Calu3 (cell line): Measurements from ENCODE around the gene TGM2. TPM values are rescaled to one million over a fixed set of nuclear protein-coding genes. Genes with fewer than 3 reads are reported as not detected.

ENCODE experiments used
- BruUV-seq: library from RNA; stranded (reverse); fragments of 400-500 nt; replicated peaks from 2 replicates; lab custom pipeline; 2021; lab: Mats Ljungman, UMichigan
- CTCF ChIA-PET: fragments of 300-600 bp; sonication (Branson Sonifier 250); formaldehyde crosslinking; loops from one replicate; lab custom pipeline; 2022; ENCODE audit warnings: antibody characterized with exemption; lab: Charles Lee
- DNase-seq: peaks from one replicate; pipeline ENCODE4 v3.0.0; 2022
- H3K27ac Mint-ChIP-seq: one replicate; pipeline ENCODE4 v1.8.0; 2022; ENCODE audit warnings: mixed read lengths; ENCODE audit not compliant: unreplicated experiment
- H3K27me3 Mint-ChIP-seq: one replicate; pipeline ENCODE4 v1.8.0; 2022; ENCODE audit warnings: mixed read lengths; ENCODE audit not compliant: unreplicated experiment
- H3K36me3 Mint-ChIP-seq: one replicate; pipeline ENCODE4 v1.8.0; 2022; ENCODE audit warnings: mild to moderate bottlenecking, moderate library complexity, mixed read lengths; ENCODE audit not compliant: insufficient read depth, unreplicated experiment
- H3K4me1 Mint-ChIP-seq: one replicate; pipeline ENCODE4 v1.8.0; 2022; ENCODE audit warnings: mild to moderate bottlenecking, low read depth, mixed read lengths; ENCODE audit not compliant: unreplicated experiment
- H3K4me3 Mint-ChIP-seq: one replicate; pipeline ENCODE4 v1.8.0; 2022; ENCODE audit warnings: mild to moderate bottlenecking, low read depth, moderate library complexity, mixed read lengths; ENCODE audit not compliant: unreplicated experiment
- H3K9me3 Mint-ChIP-seq: one replicate; pipeline ENCODE4 v1.8.0; 2022; ENCODE audit warnings: low read depth, mixed read lengths; ENCODE audit not compliant: unreplicated experiment
- CTCF ChIP-seq: fragments of 200-600 bp; IDR thresholded peaks from one replicate; pipeline ENCODE4 v1.8.0; 2022; ENCODE audit warnings: antibody characterized with exemption; ENCODE audit not compliant: unreplicated experiment
- intact Hi-C: fragments of 100-400 bp; cut with micrococcal nuclease; formaldehyde crosslinking; loops from one replicate; pipeline ENCODE4 v1.10.0; 2022; ENCODE audit not compliant: unreplicated experiment
- total RNA-seq: library from RNA; stranded (reverse); gene quantifications from 2 replicates; pipeline ENCODE4 v1.2.3, GENCODE V29; 2022

The TGM2 gene
- total RNA-seq, 1 experiment from 2014 or later, result 311 TPM

- BruUV-seq, result no TSS peak
- no peaks in the 10 kb centered on the region for H3K27me3 Mint-ChIP-seq
- DNase-seq, result no peak
- TF ChIP-seq CTCF, result no peak
- CTCF ChIA-PET, result interaction anchor here (0.9 to 1.7 kb wide), 3 partner anchors 27 to 104 kb away, joined by 3 read pairs; no protein-coding TSS in a partner anchor
- intact Hi-C loops, result no loop called here
- H3K36me3 Mint-ChIP-seq, result no peaks in the 10 kb centered on the region
- H3K4me3 Mint-ChIP-seq, result no peak overlapping the region
- H3K9me3 Mint-ChIP-seq, result peaks cover 4% of the 10 kb centered on the region
- H3K4me1 Mint-ChIP-seq, result peaks cover 8% of the 10 kb centered on the region
- H3K27ac Mint-ChIP-seq, result no peak overlapping the region
These were observed 31.0 kb upstream of the TGM2 start for GRCh38 chr20:38196076-38196475.

GRCh38 chr20:38195521-38195920 lies 30.5 kb upstream of the TGM2 start:
- peaks cover 4% of the 10 kb centered on the region for H3K9me3 Mint-ChIP-seq
- CTCF ChIA-PET, result interaction anchor here (0.9 to 1.7 kb wide), 3 partner anchors 26 to 105 kb away, joined by 3 read pairs; no protein-coding TSS in a partner anchor
- no TSS peak for BruUV-seq
- peaks cover 11% of the 10 kb centered on the region for H3K4me1 Mint-ChIP-seq
- H3K4me3 Mint-ChIP-seq, result no peak overlapping the region
- H3K36me3 Mint-ChIP-seq, result no peaks in the 10 kb centered on the region
- no peak overlapping the region for H3K27ac Mint-ChIP-seq
- intact Hi-C loops, result no loop called here
- TF ChIP-seq CTCF, result no peak
- DNase-seq, result no peak
- no peaks in the 10 kb centered on the region for H3K27me3 Mint-ChIP-seq

GRCh38 chr20:38194971-38195504 lies 30.0 kb upstream of the TGM2 start:
- H3K27me3 Mint-ChIP-seq, result no peaks in the 10 kb centered on the region
- CTCF ChIA-PET, result no interaction called here
- intact Hi-C loops, result no loop called here
- peaks cover 11% of the 10 kb centered on the region for H3K4me1 Mint-ChIP-seq
- no peak for TF ChIP-seq CTCF
- H3K36me3 Mint-ChIP-seq, result no peaks in the 10 kb centered on the region
- H3K27ac Mint-ChIP-seq, result no peak overlapping the region
- peaks cover 4% of the 10 kb centered on the region for H3K9me3 Mint-ChIP-seq
- H3K4me3 Mint-ChIP-seq, result no peak overlapping the region
- DNase-seq, result no peak
- BruUV-seq, result no TSS peak

- BruUV-seq, result no TSS peak
- H3K27me3 Mint-ChIP-seq, result no peaks in the 10 kb centered on the region
- H3K4me3 Mint-ChIP-seq, result no peak overlapping the region
- TF ChIP-seq CTCF, result no peak
- peaks cover 4% of the 10 kb centered on the region for H3K9me3 Mint-ChIP-seq
- peaks cover 11% of the 10 kb centered on the region for H3K4me1 Mint-ChIP-seq
- intact Hi-C loops, result no loop called here
- CTCF ChIA-PET, result no interaction called here
- H3K27ac Mint-ChIP-seq, result no peak overlapping the region
- DNase-seq, result no peak
- H3K36me3 Mint-ChIP-seq, result no peaks in the 10 kb centered on the region
These were observed 28.6 kb upstream of the TGM2 start for GRCh38 chr20:38193586-38194105.
